ENCODE measurements around the gene TNF.

The TNF gene

DNA sequence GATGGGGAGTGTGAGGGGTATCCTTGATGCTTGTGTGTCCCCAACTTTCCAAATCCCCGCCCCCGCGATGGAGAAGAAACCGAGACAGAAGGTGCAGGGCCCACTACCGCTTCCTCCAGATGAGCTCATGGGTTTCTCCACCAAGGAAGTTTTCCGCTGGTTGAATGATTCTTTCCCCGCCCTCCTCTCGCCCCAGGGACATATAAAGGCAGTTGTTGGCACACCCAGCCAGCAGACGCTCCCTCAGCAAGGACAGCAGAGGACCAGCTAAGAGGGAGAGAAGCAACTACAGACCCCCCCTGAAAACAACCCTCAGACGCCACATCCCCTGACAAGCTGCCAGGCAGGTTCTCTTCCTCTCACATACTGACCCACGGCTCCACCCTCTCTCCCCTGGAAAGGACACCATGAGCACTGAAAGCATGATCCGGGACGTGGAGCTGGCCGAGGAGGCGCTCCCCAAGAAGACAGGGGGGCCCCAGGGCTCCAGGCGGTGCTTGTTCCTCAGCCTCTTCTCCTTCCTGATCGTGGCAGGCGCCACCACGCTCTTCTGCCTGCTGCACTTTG lies at the start of gene TNF:
Gene TNF (plus strand): TSS at position 231 of the 567 bp plus-strand sequence. CDS start 177 bp downstream, at position 408.
- in situ Hi-C loops (cut with MboI; ENCODE audit: low sequenced_read_pairs): no loop called here

DNA sequence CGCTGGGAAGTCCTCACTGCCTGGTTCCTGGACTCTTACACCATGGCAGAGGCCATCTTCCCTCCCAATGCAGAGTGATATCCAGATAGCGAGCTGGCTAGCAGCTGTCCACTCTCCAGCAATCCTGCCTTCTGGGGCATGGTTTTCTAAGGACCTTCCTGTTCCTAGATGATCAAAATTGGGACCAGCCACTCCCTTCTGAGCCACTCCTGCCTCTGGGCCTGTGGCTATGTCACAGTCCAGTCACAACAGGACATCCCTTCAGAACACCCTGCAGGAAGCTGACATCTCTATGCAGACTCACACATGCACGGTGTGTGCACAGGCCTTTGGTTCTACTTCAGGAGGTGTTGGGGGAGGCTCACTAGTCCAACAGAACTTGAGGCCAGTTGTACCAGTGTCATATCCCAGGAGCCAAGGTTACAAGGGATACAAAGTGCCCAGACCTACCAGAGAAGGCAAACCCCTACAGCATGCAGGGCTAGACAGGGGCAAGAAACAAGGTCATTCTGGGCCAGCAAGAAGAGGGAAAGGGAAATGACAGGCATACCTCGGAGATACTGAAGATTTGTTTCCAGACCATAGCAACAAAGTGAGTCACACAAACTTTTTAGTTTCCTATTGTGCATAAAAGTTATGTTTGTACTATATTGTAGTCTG lies 49.3 kb upstream of the TNF start:
- in situ Hi-C loops (cut with MboI; ENCODE audit: low sequenced_read_pairs): no loop called here

DNA sequence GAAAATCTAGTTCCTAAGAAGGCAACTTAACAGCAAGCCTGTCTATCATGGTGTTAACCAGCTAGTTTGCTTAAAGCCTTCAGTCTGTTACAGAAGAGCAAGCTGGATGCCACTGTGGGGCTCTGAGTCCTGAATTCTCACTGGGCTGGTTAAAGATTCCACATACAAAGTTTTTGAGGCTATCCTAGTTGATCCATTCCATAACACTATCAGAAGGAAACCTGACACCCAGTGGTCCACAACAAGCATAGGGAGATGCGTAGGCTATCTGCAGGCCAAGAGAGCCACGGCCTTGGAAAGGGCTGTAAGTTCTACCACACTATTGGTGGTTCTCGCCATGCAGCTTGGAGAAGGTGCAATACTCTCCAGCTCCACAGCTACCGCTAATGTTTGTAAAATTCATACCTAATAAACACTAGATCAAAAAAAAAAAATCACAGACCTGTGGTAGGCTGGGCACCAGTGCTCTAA lies 47.0 kb upstream of the TNF start:
- in situ Hi-C loops (cut with MboI; ENCODE audit: low sequenced_read_pairs): no loop called here

DNA sequence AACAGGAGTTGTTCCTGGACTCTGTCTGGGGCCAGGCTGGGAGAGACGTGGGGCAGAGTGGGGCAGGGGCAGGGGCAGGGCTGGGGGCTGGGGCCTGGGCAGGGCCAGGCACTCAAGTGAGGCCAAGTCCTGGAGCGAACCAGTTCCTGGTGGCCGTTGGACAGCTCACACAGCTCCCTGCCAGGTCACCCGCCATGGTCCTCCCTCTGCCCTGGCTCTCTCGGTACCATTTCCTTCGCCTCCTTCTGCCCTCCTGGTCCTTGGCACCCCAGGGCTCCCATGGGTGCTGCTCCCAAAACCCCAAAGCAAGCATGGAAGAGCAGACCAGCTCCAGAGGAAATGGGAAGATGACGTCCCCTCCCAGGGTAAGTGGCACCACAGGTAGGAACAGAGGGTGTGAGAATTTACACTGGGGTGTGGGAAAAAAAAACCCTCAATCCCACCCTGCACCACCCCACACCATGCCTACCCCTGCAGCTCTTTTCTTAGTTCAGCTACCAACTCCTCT lies 46.5 kb upstream of the TNF start, which contains the start of gene MCCD1:
Gene MCCD1 (plus strand): TSS at position 142 of the 508 bp plus-strand sequence. CDS start 53 bp downstream, at position 195.
- in situ Hi-C loops (cut with MboI; ENCODE audit: low sequenced_read_pairs): no loop called here

DNA sequence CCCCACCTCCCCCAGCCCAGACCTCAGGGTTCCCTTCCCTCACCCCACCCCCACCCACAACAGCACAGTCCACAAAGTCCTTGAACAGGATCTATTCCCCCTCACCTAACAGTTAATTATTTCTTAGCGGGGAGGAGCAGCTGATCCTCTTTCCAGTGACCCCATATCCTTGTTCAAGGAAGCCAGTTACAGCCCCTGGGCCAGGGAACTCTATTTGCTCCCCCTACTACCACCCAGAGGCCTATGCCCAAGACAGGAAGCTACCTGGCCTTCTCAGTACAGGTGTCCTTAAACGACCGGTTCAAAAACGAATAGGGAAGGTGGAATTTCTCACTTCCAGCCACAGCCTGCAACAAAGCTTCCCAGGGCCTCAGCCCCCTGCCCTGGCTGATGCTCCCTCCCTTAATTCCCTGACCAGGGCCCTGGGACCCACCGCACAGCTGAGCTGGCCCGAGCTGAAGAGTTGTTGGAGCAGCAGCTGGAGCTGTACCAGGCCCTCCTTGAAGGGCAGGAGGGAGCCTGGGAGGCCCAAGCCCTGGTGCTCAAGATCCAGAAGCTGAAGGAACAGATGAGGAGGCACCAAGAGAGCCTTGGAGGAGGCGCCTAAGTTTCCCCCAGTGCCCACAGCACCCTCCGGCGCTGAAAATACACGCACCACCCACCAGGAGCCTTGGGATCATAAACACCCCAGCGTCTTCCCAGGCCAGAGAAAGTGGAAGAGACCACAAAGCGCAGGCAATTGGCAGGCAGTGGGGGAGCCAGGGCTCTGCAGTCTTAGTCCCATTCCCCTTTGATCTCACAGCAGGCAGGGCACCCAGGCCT lies 45.8 kb upstream of the TNF start:
- in situ Hi-C loops (cut with MboI; ENCODE audit: low sequenced_read_pairs): no loop called here

DNA sequence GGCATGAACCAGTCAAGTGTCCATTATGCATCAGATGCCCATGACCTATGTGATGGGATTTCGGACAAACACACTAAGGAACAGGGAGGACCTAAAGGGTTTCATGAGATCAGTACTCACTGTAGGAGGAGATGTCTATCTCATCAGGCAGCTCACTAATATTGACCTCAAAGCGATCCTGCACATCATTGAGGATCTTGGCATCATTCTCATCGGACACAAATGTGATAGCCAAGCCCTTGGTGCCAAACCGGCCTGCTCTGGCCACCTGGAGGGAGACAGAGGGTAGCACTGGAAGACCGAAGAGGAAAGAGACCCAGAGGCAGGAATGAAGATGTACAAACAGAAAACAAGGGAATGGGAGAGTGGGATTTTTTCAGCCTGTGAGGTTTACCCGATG lies 44.7 kb upstream of the TNF start:
- in situ Hi-C loops (cut with MboI; ENCODE audit: low sequenced_read_pairs): no loop called here

DNA sequence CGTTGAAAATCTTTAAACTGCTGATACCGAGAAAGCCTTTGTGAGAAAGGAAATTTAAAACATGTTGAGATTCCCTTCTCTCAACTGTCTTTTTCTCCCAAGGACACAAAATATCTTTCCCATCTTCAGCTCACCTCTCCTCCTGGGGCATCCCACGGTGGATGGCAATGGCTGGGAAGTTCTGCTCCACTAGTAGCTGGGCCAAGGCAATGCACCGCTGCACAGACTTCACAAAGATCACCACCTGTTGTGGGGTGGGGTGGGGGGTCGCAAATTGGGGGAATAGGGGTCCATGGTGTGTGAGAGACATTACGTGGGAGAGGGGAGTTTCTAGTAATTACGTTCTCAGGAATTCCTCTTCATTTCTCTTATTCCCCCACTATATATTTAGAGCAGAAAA lies 44.2 kb upstream of the TNF start:
- in situ Hi-C loops (cut with MboI; ENCODE audit: low sequenced_read_pairs): no loop called here

DNA sequence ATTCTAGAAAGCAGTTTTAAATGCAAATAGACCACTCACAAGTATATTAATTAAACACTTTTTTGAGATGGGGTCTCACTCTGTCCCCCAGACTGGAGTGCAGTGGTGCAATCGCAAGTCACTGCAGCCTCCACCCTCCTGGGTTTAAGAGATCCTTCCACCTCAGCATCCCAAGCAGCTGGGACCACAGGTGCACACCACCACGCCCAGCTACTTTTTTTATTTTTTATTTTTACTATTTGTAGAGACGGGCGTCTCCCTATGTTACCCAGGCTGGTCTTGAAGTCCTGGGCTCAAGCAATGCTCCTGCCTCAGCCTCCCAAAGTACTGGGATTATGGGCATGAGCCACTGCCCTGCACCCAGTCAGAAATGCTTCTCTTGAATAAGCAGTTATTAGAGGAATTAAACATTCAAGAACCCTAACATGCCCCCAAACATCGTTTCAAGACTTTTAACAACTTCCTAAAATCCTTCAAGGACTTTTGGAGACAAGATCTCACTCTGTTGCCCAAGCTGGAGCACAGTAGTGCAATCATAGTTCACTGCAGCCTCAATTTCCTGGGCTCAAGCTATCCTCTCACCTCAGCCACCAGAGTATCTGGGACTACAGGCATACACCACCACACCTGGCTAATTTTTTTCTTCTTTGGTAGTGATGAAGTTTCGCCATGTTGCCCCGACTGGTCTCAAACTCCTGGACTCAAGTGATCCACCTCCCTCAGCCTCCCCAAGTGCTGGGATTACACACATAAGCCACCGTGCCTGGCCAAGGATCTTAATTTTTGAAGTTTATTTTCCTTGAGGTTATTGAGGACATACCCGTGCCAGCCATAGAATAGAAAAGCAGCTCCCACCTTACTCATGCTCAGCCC lies 43.4 kb upstream of the TNF start:
- in situ Hi-C loops (cut with MboI; ENCODE audit: low sequenced_read_pairs): no loop called here

DNA sequence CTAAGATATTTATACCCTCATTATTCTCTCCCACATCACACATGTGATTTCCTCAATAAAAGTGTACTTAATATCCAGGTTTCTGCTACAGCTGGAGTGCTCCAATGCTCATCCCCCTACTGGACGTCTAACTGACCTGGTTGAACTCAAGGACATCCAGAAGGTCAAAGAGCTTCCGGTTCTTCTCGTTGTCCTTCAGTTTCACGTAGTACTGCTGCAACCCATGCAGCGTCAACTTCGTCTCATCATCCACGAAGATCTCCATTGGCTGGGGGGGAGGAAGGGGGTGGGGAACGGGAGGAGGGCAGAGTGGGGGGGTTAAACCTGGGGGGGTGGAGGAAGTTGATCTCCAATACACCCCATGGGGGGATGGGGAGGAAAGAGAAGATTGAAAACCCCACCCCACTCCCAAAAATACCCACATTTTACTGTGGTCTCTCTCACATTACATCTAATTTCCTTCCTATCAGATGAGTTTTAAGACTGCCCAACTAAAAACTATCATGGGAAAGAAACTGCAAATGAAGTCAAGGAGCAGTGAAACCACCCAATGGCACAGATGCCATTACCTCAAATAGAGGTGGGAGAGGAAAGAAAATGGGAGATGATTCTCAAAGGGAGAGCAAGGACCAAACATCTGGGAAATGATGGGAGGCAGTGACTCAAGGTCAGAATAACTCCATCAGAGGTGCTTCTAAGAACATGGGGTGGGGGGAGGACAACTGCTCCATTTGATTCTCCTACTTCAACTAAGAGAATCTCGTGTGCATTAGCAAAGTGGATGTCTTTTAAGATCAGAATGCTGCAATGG lies 42.5 kb upstream of the TNF start:
- in situ Hi-C loops (cut with MboI; ENCODE audit: low sequenced_read_pairs): no loop called here

DNA sequence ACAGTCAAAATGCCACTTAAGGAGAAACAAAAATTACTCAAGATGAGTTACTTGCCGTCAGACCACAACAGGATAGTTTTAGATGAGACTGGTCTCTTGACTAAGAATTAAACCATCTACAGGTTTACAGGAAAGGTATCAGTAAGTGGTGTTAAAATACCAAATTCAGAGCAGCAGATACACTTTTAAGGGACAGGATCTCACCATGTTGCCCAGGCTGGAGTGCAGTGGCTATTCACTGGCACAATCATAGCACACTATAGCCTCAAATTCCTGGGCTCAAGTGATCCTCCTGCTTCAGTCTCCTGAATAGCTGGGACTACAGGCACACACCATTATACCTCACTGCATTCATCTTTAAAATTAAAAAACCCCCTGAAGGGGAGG lies 41.9 kb upstream of the TNF start:
- in situ Hi-C loops (cut with MboI; ENCODE audit: low sequenced_read_pairs): no loop called here

DNA sequence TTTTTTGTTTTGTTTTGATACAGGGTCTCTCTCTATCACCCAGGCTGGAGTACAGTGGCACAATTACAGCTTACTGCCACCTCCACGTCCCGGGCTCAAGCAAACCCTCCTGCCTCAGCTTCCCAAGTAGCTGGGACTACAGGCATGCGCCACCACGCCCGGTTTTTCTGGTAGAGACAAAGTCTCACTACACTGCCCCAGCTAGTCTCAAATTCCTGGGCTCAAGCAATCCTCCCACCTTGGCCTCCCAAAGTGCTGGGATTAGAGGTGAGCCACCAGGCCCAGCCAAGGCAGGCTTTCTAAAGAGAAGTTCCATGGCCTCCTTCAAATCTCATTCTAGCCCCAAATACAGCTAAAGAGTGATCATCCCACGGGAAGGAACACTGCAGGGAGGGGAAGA lies 41.4 kb upstream of the TNF start:
- in situ Hi-C loops (cut with MboI; ENCODE audit: low sequenced_read_pairs): no loop called here

DNA sequence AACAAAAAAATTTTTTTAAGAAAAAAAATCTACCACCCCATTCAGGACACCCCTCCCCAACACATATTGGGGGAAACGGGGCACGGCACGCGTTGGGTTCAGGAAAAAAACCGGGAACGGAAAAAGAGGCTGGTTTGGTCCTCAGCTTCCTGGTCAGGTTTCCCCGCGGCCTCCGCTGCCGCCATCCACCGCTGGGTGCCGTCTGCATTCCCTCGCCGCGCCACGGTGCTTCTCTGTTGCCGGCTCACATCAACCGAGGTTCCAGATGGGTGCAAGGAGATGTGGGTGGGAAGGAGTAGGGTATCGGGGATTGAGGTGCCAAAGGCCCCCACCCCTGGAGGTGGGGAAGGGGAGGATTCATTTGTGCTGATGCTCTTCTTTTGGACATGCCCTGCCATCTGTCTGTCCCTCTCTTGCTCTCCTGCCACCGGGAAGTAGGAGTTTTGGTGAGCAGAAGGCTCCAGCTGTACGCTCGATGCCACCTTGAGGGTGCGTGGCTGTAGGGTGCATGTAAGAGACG lies 40.8 kb upstream of the TNF start:
- in situ Hi-C loops (cut with MboI; ENCODE audit: low sequenced_read_pairs): no loop called here

DNA sequence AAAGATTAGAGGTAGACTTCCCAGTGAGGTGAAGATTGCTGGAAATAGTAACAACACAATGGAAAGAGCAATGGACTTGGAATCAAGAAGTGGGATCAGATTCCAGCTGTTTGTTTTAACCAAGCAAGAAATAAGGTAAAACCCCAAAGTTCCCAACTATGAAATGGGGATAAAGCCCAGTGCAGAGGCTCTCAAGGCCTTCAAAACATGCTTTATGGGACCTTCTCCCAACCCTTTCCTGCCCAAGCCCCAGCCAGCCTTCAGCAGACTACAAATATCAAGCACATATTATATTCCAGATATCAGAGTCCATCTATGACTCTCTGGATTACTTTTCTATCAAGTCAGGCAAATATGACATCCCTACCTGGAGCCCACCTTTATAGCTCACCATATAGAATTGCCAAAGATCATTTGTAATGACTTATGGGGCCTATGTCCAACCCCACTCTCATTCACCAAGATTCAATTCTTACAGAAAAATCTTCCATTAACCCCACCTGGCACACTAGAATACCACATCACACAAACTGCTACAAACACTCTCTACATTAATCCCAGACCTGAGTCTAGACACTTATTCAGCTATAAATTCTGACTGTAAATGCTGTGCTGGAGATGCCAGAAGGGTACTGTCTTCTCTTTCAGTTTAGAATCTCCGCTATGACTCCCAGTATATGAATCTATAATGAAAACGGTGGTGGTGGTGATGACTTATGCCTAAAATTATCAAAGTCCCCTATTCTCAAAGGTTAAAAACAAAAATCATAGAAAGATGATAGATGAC lies 39.6 kb upstream of the TNF start:
- in situ Hi-C loops (cut with MboI; ENCODE audit: low sequenced_read_pairs): no loop called here

DNA sequence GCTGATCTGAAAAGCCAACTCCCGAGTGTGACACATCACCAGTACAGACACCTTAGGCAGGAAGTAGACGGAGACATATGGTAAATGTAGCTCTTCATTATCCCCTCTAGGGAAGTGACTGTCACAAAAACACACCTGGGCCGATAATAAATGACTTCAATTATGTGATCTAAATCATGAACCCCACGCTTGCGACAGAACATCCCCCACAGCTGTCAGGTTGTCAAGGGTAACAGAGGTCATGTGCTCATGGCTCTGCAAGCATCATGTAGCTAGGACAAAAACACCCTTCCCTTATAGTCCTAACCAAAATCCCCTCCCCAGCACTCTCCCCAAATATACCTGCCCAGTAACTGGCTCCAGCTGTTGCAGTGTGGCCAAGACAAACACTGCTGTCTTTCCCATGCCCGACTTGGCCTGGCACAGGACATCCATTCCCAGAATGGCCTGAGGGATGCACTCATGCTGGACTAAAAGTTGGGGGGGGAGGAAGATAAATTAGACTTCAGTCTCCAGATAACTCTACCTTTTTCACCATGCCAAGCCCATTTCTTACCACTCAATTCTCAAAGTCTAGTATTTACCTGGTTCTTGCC lies 36.5 kb upstream of the TNF start:
- in situ Hi-C loops (cut with MboI; ENCODE audit: low sequenced_read_pairs): no loop called here

DNA sequence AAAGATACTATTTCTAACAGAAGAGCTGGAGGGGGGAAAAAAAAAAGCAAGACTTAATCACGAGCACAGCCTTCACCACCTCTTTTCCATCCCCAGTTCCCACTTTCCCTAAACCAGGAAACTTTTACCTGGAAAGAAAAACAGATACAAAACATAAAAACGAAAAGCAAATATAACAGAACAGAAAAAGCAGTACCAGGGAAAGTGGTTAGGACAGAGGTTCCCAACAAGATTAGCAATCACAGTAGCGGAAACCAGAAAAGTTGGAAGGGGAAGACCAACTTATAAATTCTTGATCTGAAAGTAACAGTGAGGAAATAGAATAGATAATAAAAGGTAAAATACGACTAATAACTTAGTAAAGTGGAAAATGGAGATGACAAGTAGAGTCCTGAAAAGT lies 34.7 kb upstream of the TNF start:
- in situ Hi-C loops (cut with MboI; ENCODE audit: low sequenced_read_pairs): no loop called here

DNA sequence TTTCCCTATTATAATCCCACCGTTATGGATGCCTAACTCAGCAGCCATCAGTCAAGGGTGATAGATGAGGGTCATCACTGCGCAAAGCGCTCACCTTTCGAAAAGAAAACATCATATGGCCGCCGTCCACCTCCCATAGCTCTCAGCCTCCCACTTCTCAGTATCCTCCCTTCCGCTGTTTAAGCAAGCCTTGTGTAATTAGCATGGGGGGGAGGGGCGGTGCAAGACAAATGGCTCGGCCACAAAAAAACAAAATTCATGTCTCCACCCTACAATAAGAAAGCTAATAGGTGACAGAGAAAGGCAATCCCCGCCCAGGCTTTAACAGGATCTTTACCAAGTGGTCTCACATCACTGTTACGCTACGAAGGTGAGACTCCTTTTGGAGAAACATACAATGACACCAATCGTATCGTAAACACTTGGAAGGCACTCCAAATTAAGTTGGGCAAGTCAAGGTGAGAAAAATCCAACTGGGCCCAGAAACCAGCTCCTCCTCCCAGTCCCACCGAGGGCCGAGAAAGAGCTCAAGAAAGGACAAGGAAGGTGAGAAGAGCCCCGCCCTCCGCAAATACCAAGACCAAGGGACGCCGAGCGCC lies 34.2 kb upstream of the TNF start:
- in situ Hi-C loops (cut with MboI; ENCODE audit: low sequenced_read_pairs): no loop called here

DNA sequence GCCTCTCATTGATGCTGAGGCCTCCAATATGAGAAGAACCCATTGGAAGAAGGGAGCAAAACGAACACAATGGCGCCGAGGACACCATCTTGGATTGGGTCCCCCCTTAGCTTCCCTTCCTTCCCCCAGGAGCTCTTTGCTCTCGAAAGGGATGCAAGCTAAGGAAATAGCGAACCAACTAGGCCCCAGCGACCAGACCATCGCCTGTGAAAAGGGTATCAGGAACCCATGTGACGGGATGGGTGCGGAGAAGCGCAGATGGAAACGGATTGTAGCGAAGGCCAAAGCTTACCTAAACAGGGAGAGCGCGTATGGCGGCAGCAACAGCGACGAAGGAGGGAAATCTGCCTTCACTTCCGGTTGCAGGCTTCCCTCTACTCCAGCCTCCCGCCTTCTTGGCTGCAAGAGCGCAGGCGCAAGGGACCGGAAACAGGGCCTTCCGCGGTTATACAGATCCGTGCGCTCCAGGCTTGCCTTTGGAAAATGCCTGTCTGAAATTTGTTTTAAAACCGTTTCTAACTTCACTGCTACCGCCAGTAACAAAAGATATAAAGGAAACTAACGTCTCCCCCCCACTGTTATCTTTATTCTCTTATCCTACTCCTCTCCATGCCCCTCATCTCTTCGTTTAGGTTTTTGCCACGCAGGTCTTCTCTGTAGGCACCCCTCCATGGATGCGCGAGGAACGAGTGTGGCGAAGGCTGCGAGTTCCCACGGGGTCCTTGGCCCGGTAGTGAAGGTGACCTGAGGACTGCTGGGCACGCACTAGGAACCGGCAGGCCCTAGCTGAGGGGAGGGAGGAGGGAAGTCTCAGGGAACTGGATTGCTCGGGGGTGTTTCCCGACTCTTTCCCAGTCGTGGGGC lies 33.5 kb upstream of the TNF start, which contains the start of gene DDX39B:
Gene DDX39B (minus strand): TSS at position 346 of the 864 bp plus-strand sequence. CDS start 1,471 bp downstream, outside the sequence.
- in situ Hi-C loops (cut with MboI; ENCODE audit: low sequenced_read_pairs): no loop called here
